GM04503 (cell line): Measurements from ENCODE around the gene SC5D.

Experiments used
- DNase-seq: peaks from one replicate; pipeline ENCODE4 v3.0.0-alpha.2; 2012; ENCODE audit warnings: low read depth

Gene SC5D

DNA sequence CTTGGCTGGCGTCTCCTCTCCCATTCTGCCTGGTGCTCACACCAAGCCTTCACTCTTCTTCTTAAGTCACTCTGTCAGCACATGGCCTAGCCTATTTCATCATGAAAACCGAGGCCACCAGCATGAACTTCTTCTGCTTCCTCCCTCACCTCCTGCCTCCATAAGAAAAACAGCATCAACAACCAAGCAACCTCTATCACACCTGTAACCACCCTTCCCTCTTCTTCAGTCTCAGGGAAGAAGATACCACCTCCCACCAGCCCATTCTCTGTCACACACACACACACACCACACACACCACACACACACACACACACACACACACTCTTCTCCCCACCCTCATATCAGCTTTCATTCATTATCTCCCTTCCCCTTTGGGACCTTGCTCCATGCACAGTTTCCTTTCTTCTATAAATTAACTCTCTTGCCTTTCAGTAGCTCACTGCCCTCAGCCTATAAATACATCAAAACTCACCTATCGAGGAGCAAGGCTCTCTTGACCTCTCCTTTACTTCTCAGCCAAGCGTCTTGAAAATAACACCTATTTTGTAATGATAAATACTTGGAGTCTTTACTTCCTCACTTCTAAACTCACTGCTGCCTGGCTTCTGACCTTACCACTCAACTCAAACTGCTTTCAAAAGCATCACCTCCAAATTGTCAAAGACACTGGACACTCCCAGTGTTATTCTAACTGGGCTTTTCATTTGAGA, 36.6 kb downstream of the SC5D start:
- DNase-seq, result no peak

DNA sequence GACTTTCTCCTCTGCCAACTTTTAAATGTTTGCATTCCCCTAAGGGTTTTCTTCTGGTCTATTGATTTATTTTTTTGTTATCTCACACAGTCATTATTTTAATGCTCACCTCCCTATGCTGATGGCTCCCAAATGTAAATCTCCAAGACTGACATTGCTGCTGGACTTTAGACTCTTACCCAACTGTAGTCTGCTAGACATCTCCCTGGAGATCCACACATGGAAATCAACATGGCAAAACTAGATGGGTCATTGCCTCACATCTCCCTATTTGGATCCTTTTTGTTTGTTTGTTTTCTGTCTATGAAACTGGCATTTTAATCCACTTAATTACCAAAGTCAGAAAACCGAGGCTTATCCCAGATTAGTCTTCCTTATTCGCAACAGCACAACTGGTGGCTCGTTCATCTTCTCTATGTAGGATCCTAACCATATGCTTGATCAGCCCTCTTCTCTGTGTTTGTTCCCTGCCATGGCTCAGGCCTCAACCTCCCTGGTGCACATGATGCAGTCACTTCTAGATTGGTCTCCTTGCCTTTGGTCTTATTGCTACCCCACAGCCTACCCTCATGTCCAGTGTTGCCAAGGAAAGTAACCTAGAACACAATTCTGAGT, 37.3 kb downstream of the SC5D start:
- DNase-seq, result no peak

GRCh38 chr11:121330614-121331435, 38.3 kb downstream of the SC5D start:
- no peak for DNase-seq

DNA sequence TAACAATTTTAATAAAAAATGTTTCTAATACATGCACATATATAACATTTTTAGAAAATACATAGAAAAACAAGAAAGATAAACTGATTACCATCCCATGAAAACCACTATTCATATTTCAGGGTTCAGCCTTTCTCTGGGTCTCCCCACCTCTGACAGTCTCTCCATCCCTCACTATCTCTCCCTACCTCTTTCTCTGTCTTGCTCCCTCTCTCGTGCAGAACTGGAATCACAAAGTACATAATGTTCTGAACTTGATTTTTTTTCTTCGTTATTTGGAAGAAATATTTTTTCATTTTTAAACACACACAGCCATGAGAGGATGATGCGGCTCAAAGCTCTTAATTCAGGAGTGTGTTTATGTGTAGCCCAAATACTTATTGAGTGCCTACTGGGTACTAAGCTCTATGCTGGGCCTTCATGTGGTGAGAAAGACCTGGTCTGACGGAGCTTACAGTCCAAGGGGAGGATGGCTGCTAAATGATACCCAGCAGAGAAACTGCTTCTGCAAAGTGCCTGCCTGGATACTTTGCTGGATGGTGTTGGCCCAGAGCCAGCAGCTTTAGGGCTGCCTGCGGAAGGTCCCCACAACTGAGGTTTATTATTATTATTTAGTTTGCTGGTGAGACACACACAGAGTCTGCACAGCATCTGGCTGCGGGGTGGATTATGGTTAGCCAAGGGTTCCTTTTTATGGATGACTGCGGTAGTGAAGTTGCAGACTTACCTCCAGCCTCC, 42.6 kb downstream of the SC5D start:
- no peak for DNase-seq

GRCh38 chr11:121336279-121336937, 43.8 kb downstream of the SC5D start:
- no peak for DNase-seq

DNA sequence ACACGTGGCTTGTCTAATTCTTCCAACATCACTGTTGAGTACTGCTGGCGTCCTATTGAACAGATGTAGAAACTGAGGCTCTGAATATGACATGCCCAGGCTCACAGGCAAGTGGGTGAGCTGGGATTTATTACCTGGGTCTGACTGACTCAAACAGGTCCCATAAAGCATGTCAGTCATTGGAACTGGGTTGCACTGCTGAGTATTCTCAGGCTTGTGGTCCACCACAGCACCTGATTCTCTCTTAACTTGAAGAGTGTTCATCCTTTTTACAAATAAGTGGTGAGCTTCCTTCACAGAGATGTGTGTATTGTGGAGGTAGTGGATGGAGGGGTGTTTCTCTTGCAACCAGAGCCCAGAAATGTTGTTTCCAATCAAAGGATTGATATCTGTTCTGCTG, 44.5 kb downstream of the SC5D start:
- DNase-seq, result no peak

DNA sequence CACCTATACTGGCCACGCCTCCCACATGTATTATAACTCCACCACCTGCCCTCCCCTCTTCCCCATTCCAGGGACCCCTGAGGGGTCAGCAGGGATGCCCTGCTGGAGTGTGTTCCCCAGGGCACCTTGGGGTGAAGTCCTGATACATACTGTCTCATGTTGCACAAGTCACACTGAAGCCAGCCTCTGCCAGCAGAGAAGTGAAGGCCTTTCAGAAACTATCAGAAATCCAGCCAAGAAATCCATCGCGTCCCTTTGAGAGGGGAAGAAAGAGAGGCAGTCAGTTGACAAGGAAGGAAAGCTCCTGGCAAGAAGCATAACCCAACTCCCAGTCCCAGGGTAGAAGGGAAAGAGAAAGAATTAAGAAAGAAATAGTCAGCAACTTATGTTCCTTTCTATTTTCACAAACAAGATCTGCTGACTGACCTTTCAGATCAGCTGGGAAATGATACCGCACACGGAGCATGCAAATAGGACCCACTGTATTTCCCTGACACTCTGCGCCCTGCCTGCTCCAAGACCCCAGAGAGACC, 45.2 kb downstream of the SC5D start:
- no peak for DNase-seq

DNA sequence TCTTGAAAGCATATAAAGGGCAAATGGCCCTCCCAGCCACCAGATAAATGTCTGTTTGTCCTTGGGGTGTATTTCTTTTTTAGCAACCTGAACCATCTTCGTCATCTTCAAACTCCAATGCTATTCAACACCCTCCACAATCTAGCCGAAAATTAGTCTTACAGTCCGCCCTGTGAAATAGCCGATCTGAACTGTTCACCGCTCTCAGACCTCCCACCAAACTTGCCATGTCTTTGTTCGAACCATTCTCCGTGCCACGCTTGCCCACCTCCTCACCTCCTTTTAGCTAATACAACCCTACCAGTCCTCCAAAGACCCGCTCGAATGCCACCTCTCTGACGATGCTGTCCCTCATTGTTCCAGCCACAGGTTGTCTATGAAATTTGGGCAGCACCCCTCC, 46.0 kb downstream of the SC5D start:
- DNase-seq, result no peak

DNA sequence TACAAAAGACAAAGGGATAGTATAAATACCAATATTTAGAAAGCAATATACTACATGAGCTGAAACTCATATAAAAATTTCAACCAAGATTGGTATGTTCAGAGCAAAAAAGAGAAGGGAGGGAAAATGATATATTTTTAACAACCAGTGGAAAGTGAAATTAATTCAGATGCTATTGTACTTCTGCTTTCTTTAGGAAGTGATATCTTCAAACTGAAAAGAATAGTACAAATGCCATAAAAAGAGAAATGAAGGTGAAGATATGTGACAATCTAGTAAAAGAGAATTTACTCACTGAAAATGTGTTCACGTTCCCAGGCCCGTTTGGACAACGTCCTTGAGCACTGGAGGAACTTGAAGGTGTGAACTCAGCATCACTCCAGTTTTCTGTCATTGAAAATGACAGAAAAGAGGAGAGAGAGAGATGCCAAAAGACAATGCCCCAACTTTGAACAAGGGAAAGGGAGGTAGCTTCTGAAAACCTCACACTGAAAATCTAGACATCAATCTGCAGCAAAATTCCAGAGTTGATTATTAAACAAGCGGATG, 47.5 kb downstream of the SC5D start:
- DNase-seq, result no peak

DNA sequence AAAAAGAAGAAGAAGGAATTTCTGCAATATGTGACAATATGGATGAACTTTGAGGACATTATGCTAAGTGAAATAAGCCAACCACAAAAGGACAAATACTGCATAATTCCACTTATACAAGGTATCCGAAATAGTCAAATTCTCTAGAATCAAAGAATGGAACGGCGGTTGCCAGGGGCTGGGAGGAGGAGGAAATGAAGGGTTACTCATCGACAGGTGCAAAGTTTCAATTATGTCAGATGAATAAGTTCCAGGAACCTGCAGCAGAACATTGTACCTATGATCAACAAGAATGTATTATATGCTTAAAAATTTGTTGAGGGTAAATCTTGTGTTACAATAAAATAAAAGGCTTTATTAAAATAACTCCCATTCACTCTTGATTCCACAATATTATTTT, 49.0 kb downstream of the SC5D start:
- DNase-seq, result no peak

- DNase-seq, result no peak
Observed at GRCh38 chr11:121344824-121345223, 52.3 kb downstream of the SC5D start.

DNA sequence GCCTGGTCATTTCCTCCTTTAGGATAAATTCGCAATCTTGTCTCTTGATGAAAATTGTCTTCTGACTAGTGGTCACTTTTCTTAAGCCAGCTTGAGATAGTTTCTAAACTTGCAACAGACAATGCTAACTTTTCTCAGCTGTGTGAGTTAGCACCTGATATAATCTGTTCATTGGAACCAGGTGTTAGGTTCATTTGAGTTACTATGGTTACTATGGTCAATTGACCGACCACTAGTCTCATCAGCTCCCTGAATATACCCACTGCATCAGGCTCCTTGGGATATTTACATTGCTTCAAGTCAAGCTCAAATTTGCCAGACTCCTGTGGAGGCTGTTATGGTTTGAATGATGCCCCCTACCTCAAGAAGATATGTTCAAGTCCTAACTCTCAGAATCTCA, 54.5 kb downstream of the SC5D start:
- no peak for DNase-seq

DNA sequence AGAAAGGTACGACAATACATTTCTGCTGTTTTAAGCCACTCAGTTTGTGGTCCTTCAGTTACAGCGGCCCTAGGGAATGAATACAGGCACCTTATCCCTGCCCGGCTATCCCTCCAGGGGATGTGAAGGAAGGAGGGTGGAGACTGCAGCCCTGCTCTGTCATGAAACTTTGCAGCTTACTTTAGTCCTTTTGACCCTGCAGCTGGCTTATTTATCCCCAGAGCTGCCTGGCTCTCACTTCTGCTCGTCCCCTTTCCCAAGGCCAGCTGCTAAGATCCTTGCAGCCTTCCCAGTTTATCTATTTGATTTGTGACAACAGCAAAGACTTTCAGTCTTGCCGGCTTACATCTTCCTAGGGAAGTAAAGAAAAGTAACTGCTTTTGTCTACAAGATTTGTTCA, 55.2 kb downstream of the SC5D start:
- DNase-seq, result no peak

GRCh38 chr11:121348220-121348875, 55.8 kb downstream of the SC5D start:
- DNase-seq, result no peak

GRCh38 chr11:121349790-121350189, 57.2 kb downstream of the SC5D start:
- DNase-seq, result no peak

GRCh38 chr11:121350314-121351082, 57.9 kb downstream of the SC5D start:
- DNase-seq, result no peak

DNA sequence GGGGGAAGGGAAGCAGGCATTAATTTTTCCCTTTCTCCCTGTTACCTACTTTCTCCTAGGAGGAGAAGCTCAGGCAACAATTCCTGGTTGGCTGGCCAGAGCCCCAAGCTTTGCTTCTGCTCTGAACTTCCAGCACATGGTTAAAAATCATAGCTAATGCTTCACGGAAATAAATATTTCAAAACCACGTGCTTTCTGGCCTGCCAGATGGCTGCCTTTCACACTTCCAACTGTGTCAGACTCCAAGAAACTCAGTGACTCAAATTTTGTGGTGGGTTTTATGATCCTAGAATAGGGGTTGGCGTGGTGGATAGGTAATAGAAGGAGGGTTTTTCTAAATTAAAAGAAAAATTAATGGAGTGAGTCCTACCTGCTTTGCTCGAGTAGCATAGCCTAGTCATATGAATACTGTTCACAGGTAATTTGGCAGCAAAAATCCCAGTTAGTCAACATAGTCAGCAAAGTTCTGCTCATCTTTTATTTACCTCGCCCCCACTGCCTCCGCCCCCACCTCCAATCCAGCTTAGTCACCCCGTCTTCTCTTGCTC, 58.6 kb downstream of the SC5D start:
- DNase-seq, result no peak

GRCh38 chr11:121352251-121352891, 59.8 kb downstream of the SC5D start:
- no peak for DNase-seq

DNA sequence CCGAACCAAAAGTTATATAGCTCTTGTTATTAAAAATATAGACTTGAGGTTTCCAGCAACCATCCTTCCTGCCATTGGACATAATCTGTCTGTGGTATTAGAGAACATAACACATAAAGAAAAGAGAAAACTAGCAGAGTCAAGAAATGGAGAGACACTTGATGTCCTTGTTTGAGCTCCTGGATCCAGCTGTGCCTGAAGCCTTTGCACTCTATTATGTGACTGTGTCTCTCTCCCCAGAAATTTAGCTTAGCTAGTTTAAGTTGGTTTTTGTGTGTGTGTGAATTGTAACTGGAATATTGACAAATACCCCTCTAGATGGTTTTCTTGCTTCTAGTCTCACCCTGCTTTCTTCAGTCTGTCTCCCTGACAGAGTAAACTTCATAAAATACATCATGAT, 61.6 kb downstream of the SC5D start:
- no peak for DNase-seq
